DOHH2 (cell line): ENCODE measurements around the gene EEFSEC.

ENCODE experiments used
- CTCF ChIP-seq: fragments of 200-600 bp; sonication (generic); IDR thresholded peaks from one replicate; pipeline ENCODE4 v1.5.1; 2014; ENCODE audit warnings: antibody characterized with exemption, mild to moderate bottlenecking, low read depth, low read length; ENCODE audit not compliant: poor library complexity, severe bottlenecking
- EZH2phosphoT487 ChIP-seq: fragments of 200-600 bp; sonication (generic); IDR thresholded peaks from 2 replicates; pipeline ENCODE4 v1.6.1; 2017; ENCODE audit warnings: borderline replicate concordance, mild to moderate bottlenecking, antibody characterized with exemption, low read length, moderate library complexity, mixed read lengths

- TF ChIP-seq CTCF = no peak
- no peak for TF ChIP-seq EZH2phosphoT487
Observed at GRCh38 chr3:128452678-128453275, 299.5 kb downstream of the EEFSEC start.
